SH-SY5Y (cell line): Measurements from ENCODE around the gene NFATC2IP.

Source experiments
- GATA2 ChIP-seq: IDR thresholded peaks from 2 replicates; pipeline ENCODE4 v1.6.1; 2011; ENCODE audit warnings: mild to moderate bottlenecking, low read depth, low read length
- GATA3 ChIP-seq: IDR thresholded peaks from 2 replicates; pipeline ENCODE4 v1.6.1; 2011; ENCODE audit warnings: low read depth, mild to moderate bottlenecking, low read length, moderate library complexity

DNA sequence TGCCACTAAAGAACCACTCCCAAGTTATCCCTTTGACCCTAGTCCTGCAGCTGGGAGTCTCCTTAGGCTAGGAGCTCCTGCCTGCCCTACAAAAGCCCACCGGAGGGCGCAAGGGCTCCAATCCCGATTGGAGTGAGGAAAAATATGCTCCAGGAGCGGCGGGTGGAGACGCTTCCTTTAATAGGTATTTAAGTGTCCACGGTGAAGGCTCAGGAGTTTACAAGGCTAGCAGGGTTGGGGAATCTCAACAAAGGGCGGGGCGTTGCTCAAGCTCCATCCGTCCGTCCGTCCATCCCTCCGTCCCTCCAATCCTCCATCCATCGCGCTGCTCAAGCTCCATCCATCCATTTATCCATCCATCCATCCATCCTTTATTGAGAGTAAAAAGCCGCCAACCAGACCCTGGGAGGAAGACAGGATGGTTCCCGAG lies 23.3 kb downstream of the NFATC2IP start:
- TF ChIP-seq GATA2 (no peak), GATA3 (no peak)
